ENCODE measurements around the gene N4BP3. TPM values are rescaled to one million over a fixed set of nuclear protein-coding genes. Genes with fewer than 3 reads are reported as not detected.

N4BP3 gene
- total RNA-seq, 1 donor from 2014 or later = 7.9 TPM

DNA sequence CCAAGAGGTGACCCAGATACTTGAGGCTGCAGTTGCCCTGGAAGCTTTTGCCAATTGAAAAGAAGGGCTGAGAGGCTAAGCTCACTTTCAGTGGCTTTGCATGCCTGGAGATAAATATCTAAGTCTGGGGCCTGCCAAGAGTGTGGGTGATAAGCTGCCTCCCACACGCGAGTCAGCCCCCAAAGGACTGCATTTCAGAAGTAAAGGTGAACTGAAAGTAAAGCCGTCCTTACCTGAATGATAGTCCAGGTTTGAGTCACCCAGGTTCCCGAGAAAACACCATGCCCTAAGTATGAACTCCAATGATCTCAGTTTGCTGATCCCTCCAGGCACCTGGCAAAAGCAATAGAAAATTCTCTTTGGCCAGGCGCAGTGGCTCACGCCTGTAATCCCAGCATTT lies 22.5 kb upstream of the N4BP3 start:
- ATAC-seq (no peak), DNase-seq (no peak)
- TF ChIP-seq, protein P1, sequence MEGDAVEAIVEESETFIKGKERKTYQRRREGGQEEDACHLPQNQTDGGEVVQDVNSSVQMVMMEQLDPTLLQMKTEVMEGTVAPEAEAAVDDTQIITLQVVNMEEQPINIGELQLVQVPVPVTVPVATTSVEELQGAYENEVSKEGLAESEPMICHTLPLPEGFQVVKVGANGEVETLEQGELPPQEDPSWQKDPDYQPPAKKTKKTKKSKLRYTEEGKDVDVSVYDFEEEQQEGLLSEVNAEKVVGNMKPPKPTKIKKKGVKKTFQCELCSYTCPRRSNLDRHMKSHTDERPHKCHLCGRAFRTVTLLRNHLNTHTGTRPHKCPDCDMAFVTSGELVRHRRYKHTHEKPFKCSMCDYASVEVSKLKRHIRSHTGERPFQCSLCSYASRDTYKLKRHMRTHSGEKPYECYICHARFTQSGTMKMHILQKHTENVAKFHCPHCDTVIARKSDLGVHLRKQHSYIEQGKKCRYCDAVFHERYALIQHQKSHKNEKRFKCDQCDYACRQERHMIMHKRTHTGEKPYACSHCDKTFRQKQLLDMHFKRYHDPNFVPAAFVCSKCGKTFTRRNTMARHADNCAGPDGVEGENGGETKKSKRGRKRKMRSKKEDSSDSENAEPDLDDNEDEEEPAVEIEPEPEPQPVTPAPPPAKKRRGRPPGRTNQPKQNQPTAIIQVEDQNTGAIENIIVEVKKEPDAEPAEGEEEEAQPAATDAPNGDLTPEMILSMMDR (IDR thresholded peaks at IDR 0.05) = no peak
- no peak overlapping the region for H3K4me3 ChIP-seq
- no peak overlapping the region for H3K27ac ChIP-seq
- no peaks in the 10 kb centered on the region for H3K4me1 ChIP-seq
- H3K9me3 ChIP-seq = no peaks in the 10 kb centered on the region
- H3K36me3 ChIP-seq = no peaks in the 10 kb centered on the region
- H3K27me3 ChIP-seq (ENCODE audit: low read depth) = peaks cover 6% of the 10 kb centered on the region
- intact Hi-C loops (cut with DNase I) = no loop called here

DNA sequence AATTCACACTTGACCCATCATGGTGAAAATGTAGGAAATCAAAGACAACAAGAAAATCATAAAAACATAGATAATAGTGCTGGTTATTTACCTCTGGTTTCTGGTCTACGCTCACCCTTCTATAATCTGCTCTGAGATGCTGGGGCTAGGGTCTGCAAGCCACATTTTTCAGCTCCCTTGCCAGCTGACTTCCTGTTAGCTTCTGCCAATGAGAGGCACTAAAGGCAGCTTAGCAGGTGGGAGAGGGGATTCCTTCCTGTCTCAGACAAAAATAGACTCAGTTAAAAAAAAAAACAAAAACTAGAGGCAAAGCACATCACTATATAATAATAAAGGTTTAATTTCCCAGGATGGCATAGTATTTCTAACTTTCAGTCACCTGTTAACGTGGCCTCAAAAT lies 20.2 kb upstream of the N4BP3 start:
- H3K36me3 ChIP-seq = no peaks in the 10 kb centered on the region
- no peak overlapping the region for H3K27ac ChIP-seq
- intact Hi-C loops (cut with DNase I) = no loop called here
- ATAC-seq = no peak
- no peaks in the 10 kb centered on the region for H3K4me1 ChIP-seq
- TF ChIP-seq, protein P1 (IDR thresholded peaks at IDR 0.05) = no peak
- H3K4me3 ChIP-seq = no peak overlapping the region
- no peaks in the 10 kb centered on the region for H3K27me3 ChIP-seq (ENCODE audit: low read depth)
- H3K9me3 ChIP-seq = no peaks in the 10 kb centered on the region
- no peak for DNase-seq

DNA sequence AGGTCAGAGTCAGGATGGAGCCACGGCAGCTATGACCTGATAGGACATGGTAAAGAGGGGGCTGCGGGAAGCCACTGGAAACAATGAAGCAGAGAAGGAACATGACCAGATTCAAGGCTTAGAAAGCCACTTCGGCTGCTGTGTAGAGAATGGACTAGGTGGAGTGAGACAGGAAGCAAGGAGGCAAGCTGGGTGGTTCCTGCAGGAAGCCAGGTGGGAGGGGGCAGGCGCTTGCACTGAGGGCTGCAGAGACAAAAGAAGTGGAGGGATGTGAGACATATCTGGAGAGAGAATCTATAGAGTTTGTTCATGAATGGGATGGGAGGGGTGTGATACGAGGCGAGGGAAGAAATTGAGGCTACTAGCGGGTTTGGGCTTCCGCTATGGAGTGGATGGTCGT lies 19.0 kb upstream of the N4BP3 start:
- Histone ChIP-seq H3K4me3 (no peak overlapping the region), H3K4me1 (no peaks in the 10 kb centered on the region), H3K27me3 (ENCODE audit: low read depth) (no peaks in the 10 kb centered on the region), H3K36me3 (no peaks in the 10 kb centered on the region), H3K27ac (no peak overlapping the region), H3K9me3 (no peaks in the 10 kb centered on the region)
- intact Hi-C loops (cut with DNase I) = no loop called here
- ATAC-seq (no peak), DNase-seq (no peak)
- TF ChIP-seq, protein P1 (IDR thresholded peaks at IDR 0.05) = no peak

DNA sequence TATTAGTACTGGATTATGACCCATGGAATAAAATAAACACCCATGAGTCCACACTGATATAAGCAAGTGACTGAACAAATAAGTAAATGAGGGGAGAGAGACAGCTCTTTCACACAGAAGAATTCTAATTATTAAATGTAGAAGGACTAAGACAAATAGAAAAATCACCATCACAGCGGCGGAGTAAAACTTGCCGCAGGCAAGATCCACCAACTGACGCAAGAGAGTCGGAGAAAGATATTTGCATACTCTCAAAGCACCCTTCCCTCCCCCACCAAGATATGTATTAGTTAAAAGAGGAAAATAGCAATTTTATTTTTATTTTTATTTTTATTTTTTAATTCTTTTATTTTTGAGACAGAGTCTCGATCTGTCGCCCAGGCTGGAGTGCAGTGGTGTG lies 14.6 kb upstream of the N4BP3 start:
- ATAC-seq = no peak
- intact Hi-C loops (cut with DNase I) = no loop called here
- no peaks in the 10 kb centered on the region for H3K27me3 ChIP-seq (ENCODE audit: low read depth)
- no peaks in the 10 kb centered on the region for H3K36me3 ChIP-seq
- H3K9me3 ChIP-seq = no peaks in the 10 kb centered on the region
- TF ChIP-seq, protein P1 (IDR thresholded peaks at IDR 0.05) = no peak
- H3K4me1 ChIP-seq = no peaks in the 10 kb centered on the region
- DNase-seq = no peak
- H3K27ac ChIP-seq = no peak overlapping the region
- H3K4me3 ChIP-seq = no peak overlapping the region

DNA sequence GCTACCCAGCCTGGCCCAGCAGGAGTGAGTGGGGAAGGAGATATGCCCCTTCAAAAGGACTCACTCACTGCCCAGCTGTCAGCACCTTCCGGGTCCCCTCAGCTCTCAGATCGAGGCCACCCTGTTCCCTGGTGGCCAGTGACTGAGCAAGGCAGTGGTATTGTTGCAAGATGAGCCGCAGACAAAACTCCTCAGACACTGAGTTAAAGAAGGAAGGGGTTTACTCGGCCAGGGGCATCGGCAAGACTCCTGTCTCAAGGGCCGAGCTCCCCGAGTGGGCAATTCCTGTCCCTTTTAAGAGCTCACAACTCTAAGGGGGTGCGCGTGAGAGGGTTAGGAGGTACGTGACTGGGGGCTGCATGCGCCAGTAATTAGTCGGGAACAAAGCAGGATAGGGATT lies 9.7 kb upstream of the N4BP3 start:
- Histone ChIP-seq H3K4me1 (peaks cover 4% of the 10 kb centered on the region), H3K27me3 (ENCODE audit: low read depth) (no peaks in the 10 kb centered on the region), H3K4me3 (no peak overlapping the region), H3K27ac (no peak overlapping the region), H3K9me3 (no peaks in the 10 kb centered on the region), H3K36me3 (no peaks in the 10 kb centered on the region)
- TF ChIP-seq, protein P1 (IDR thresholded peaks at IDR 0.05) = no peak
- intact Hi-C loops (cut with DNase I) = no loop called here
- ATAC-seq = no peak
- DNase-seq = no peak

DNA sequence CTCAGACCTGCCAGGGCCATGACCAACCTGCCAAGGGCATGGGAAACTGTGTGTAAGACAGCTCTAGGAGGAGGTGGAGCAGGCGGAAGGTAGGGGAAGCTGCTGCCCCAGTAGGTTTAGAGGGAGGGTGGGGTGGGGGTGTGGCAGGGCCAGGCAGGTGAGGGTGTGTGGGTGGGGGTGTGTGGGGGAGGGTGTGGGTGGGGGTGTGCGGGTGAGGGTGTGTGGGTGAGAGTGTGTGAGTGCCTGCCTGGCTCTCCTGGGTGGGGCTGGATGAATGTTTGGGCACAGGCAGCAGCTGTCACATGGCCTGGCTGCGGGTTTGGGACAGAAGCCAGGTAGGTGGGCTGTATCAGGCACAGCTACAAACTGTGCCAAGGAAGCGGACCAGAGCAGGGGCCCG lies 8.8 kb upstream of the N4BP3 start:
- intact Hi-C loops (cut with DNase I) = no loop called here
- H3K27me3 ChIP-seq (ENCODE audit: low read depth) = no peaks in the 10 kb centered on the region
- no peak overlapping the region for H3K27ac ChIP-seq
- no peak for DNase-seq
- no peaks in the 10 kb centered on the region for H3K36me3 ChIP-seq
- H3K4me3 ChIP-seq = no peak overlapping the region
- TF ChIP-seq, protein P1 (IDR thresholded peaks at IDR 0.05) = no peak
- peaks cover 10% of the 10 kb centered on the region for H3K4me1 ChIP-seq
- H3K9me3 ChIP-seq = no peaks in the 10 kb centered on the region
- ATAC-seq = peak in 1 of 2 donors; percentile 21
